ENCODE data around the gene SLC20A1. TPM values are rescaled to one million over a fixed set of nuclear protein-coding genes. Genes with fewer than 3 reads are reported as not detected.
"Not testable (repeated sequence)": the region's sequence is repeated elsewhere in the genome, so short reads cannot be mapped to it uniquely, and the experiment has no call there.

SLC20A1 gene
- total RNA-seq, 3 donors from 2014 or later = 26.1 to 46.8 (median 42.6) TPM

- no peaks in the 10 kb centered on the region for H3K4me1 ChIP-seq
- TF ChIP-seq CTCF (IDR thresholded peaks at IDR 0.05) (no peak), POLR2AphosphoS5 (IDR thresholded peaks at IDR 0.05) (no peak), POLR2A (IDR thresholded peaks at IDR 0.05) (no peak)
- peaks cover 4% of the 10 kb centered on the region for H3K36me3 ChIP-seq
- intact Hi-C loops (cut with DNase I; ENCODE audit: low total_unique reads) = no loop called here
- no peak for DNase-seq (ENCODE audit: low spot score in 2 of 2)
- no peak overlapping the region for H3K4me3 ChIP-seq
- no peaks in the 10 kb centered on the region for H3K27me3 ChIP-seq
- no peaks in the 10 kb centered on the region for H3K9me3 ChIP-seq
- H3K27ac ChIP-seq = peak overlapping the region in 1 of 2 donors; percentile 26
These were observed 17.0 kb downstream of the SLC20A1 start for GRCh38 chr2:112662704-112663103.

- H3K36me3 ChIP-seq = no peaks in the 10 kb centered on the region
- intact Hi-C loops (cut with DNase I; ENCODE audit: low total_unique reads) = no loop called here
- TF ChIP-seq CTCF (IDR thresholded peaks at IDR 0.05) = no peak
- TF ChIP-seq POLR2A (IDR thresholded peaks at IDR 0.05) = no peak
- no peak for TF ChIP-seq POLR2AphosphoS5 (IDR thresholded peaks at IDR 0.05)
- H3K4me3 ChIP-seq = no peak overlapping the region
- H3K4me1 ChIP-seq = no peaks in the 10 kb centered on the region
- no peaks in the 10 kb centered on the region for H3K9me3 ChIP-seq
- no peak overlapping the region for H3K27ac ChIP-seq
- H3K27me3 ChIP-seq = no peaks in the 10 kb centered on the region
- no peak for DNase-seq (ENCODE audit: low spot score in 2 of 2)
These were observed 18.9 kb downstream of the SLC20A1 start for GRCh38 chr2:112664689-112665088.

GRCh38 chr2:112665113-112665780 is 19.5 kb downstream of the SLC20A1 start:
- H3K27ac ChIP-seq = peak overlapping the region in 1 of 2 donors; percentile 3
- H3K36me3 ChIP-seq = no peaks in the 10 kb centered on the region
- no peaks in the 10 kb centered on the region for H3K27me3 ChIP-seq
- no peak for DNase-seq (ENCODE audit: low spot score in 2 of 2)
- no peak for TF ChIP-seq CTCF (IDR thresholded peaks at IDR 0.05)
- no peak overlapping the region for H3K4me3 ChIP-seq
- H3K4me1 ChIP-seq = no peaks in the 10 kb centered on the region
- intact Hi-C loops (cut with DNase I; ENCODE audit: low total_unique reads) = no loop called here
- H3K9me3 ChIP-seq = no peaks in the 10 kb centered on the region

- no peaks in the 10 kb centered on the region for H3K36me3 ChIP-seq
- intact Hi-C loops (cut with DNase I; ENCODE audit: low total_unique reads) = no loop called here
- H3K27ac ChIP-seq = no peak overlapping the region
- no peak overlapping the region for H3K4me3 ChIP-seq
- TF ChIP-seq CTCF (IDR thresholded peaks at IDR 0.05) (no peak), POLR2AphosphoS5 (IDR thresholded peaks at IDR 0.05) (no peak), POLR2A (IDR thresholded peaks at IDR 0.05) (no peak)
- H3K27me3 ChIP-seq = no peaks in the 10 kb centered on the region
- H3K9me3 ChIP-seq = no peaks in the 10 kb centered on the region
- no peak for DNase-seq (ENCODE audit: low spot score in 2 of 2)
- H3K4me1 ChIP-seq = no peaks in the 10 kb centered on the region
These were observed 21.0 kb downstream of the SLC20A1 start for GRCh38 chr2:112666761-112667122.

GRCh38 chr2:112667540-112667939 is 21.8 kb downstream of the SLC20A1 start:
- intact Hi-C loops (cut with DNase I; ENCODE audit: low total_unique reads); H3K9me3 ChIP-seq; H3K27me3 ChIP-seq; H3K4me3 ChIP-seq; H3K27ac ChIP-seq; H3K4me1 ChIP-seq; H3K36me3 ChIP-seq; DNase-seq (ENCODE audit: low spot score in 2 of 2): not testable (repeated sequence)

GRCh38 chr2:112669667-112670066 is 23.9 kb downstream of the SLC20A1 start:
- Histone ChIP-seq H3K4me3 (no peak overlapping the region), H3K27me3 (no peaks in the 10 kb centered on the region), H3K4me1 (no peaks in the 10 kb centered on the region), H3K36me3 (no peaks in the 10 kb centered on the region), H3K9me3 (no peaks in the 10 kb centered on the region), H3K27ac (no peak overlapping the region)
- TF ChIP-seq POLR2AphosphoS5 (IDR thresholded peaks at IDR 0.05) (no peak), CTCF (IDR thresholded peaks at IDR 0.05) (no peak), POLR2A (IDR thresholded peaks at IDR 0.05) (no peak)
- intact Hi-C loops (cut with DNase I; ENCODE audit: low total_unique reads) = no loop called here
- no peak for DNase-seq (ENCODE audit: low spot score in 2 of 2)
